ENCODE measurements around the gene NETO1. TPM values are rescaled to one million over a fixed set of nuclear protein-coding genes. Genes with fewer than 3 reads are reported as not detected.

Gene NETO1
- not detected in 5 replicates for total RNA-seq (2022; extraction: Qiagen RNA extraction; ENCODE audit: low read depth)

GRCh38 chr18:72867746-72868584 is at the start of gene NETO1:
Gene NETO1 (minus strand): TSS chr18:72867987. CDS start chr18:72867291, 696 bp downstream.

All from A549 treated with CpdA at 1 μM for 4 hours (cell line).